ENCODE measurements around the gene CPNE8. TPM values are rescaled to one million over a fixed set of nuclear protein-coding genes. Genes with fewer than 3 reads are reported as not detected.

The CPNE8 gene
- total and polyA plus RNA-seq, 4 donors: 5.8 to 40.2 (median 20.3) TPM

DNA sequence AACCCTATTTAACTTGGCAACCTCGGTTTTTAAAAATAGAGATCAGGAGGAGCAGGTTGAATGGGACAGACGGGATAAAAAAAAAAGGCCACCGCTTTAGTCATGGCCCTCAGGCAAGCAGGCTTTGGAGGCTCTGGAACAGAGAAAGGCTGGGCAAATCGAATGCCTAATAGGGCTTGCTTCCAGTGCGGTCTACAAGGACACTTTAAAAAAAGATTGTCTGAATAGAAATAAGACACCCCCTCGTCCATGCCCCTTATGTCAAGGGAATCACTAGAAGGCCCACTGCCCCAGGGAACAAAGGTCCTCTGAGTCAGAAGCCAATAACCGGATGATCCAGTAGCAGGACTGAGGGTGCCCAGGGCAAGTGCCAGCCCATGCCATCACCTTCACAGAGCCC is 265.8 kb downstream of the CPNE8 start:
- ATAC-seq (ENCODE audit: low FRiP score): no peak
- H3K36me3 ChIP-seq (ENCODE audit: control insufficient read depth in 1 of 2, insufficient read depth in 2 of 2, low read length in 1 of 2): peaks cover 0 to under 1% of the 10 kb centered on the region in 2 donors
- H3K27me3 ChIP-seq (ENCODE audit: control insufficient read depth in 1 of 2, insufficient read depth in 2 of 2, low read length in 1 of 2): no peaks in the 10 kb centered on the region
- 69 to 71% methylated on average over 7 of the region's 7 CpGs for WGBS, 2 donors
- H3K4me3 ChIP-seq (ENCODE audit: low read length in 2 of 2): no peak overlapping the region
- no peak for DNase-seq
- no peak overlapping the region for H3K27ac ChIP-seq (ENCODE audit: low read depth in 1 of 2, low read length in 2 of 2)
- peaks cover 2% of the 10 kb centered on the region for H3K9me3 ChIP-seq (ENCODE audit: control insufficient read depth, low read length)
- intact Hi-C loops (cut with DNase I): no loop called here
- no peaks in the 10 kb centered on the region for H3K4me1 ChIP-seq (ENCODE audit: control insufficient read depth in 1 of 2, insufficient read depth in 2 of 2, low read length in 2 of 2)

DNA sequence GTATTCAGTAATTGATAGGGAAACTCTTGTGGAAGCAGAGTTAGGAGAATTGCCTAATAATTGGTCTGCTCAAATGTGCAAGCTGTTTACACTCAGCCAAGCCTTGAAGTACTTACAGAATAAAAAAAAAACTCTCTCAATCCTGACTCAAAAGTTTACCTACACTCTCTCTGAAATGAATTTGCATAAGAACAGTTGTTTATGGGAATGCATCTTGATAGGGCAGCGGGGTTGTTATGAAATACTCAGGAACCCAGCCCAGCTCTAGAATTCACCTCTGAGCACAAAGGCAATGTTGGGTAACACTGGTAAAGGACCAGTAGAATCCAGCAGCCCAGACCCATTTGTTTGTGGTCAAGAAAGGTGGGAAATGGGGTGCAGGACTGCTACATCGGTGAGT is 267.0 kb downstream of the CPNE8 start:
- Histone ChIP-seq H3K4me1 (ENCODE audit: control insufficient read depth in 1 of 2, insufficient read depth in 2 of 2, low read length in 2 of 2) (no peaks in the 10 kb centered on the region), H3K9me3 (ENCODE audit: control insufficient read depth, low read length) (peaks cover 2% of the 10 kb centered on the region), H3K27ac (ENCODE audit: low read depth in 1 of 2, low read length in 2 of 2) (no peak overlapping the region), H3K36me3 (ENCODE audit: control insufficient read depth in 1 of 2, insufficient read depth in 2 of 2, low read length in 1 of 2) (no peaks in the 10 kb centered on the region), H3K4me3 (ENCODE audit: low read length in 2 of 2) (no peak overlapping the region), H3K27me3 (ENCODE audit: control insufficient read depth in 1 of 2, insufficient read depth in 2 of 2, low read length in 1 of 2) (no peaks in the 10 kb centered on the region)
- DNase-seq (no peak), ATAC-seq (ENCODE audit: low FRiP score) (no peak)
- intact Hi-C loops (cut with DNase I): no loop called here
- WGBS, 2 donors: 91 to 97% methylated on average over 2 of the region's 2 CpGs

DNA sequence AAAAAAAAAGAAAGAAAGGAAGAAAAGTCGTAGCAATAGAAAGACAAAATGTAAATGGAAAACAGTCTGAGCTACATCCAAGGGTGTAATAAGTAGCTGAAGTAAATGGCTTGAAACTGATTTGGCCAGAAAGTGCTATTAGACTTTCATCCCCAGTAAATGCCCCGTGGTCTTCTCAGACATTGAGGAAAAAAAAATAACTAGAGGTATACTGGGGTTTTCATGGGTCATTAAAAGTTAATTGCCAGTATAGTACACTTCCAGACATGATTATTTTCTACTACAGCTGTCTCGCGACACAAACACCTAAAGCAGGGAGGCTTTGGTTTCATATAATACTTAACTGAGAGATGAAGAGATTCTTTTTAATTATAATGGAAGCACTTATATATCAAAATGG is 271.9 kb downstream of the CPNE8 start:
- no peaks in the 10 kb centered on the region for H3K27me3 ChIP-seq (ENCODE audit: control insufficient read depth in 1 of 2, insufficient read depth in 2 of 2, low read length in 1 of 2)
- H3K4me3 ChIP-seq (ENCODE audit: low read length in 2 of 2): no peak overlapping the region
- H3K4me1 ChIP-seq (ENCODE audit: control insufficient read depth in 1 of 2, insufficient read depth in 2 of 2, low read length in 2 of 2): no peaks in the 10 kb centered on the region
- no peak for DNase-seq
- H3K27ac ChIP-seq (ENCODE audit: low read depth in 1 of 2, low read length in 2 of 2): no peak overlapping the region
- 46 to 57% methylated on average over 4 of the region's 4 CpGs for WGBS, 2 donors
- no peak for ATAC-seq (ENCODE audit: low FRiP score)
- intact Hi-C loops (cut with DNase I): no loop called here
- peaks cover 2% of the 10 kb centered on the region for H3K9me3 ChIP-seq (ENCODE audit: control insufficient read depth, low read length)
- H3K36me3 ChIP-seq (ENCODE audit: control insufficient read depth in 1 of 2, insufficient read depth in 2 of 2, low read length in 1 of 2): no peaks in the 10 kb centered on the region

DNA sequence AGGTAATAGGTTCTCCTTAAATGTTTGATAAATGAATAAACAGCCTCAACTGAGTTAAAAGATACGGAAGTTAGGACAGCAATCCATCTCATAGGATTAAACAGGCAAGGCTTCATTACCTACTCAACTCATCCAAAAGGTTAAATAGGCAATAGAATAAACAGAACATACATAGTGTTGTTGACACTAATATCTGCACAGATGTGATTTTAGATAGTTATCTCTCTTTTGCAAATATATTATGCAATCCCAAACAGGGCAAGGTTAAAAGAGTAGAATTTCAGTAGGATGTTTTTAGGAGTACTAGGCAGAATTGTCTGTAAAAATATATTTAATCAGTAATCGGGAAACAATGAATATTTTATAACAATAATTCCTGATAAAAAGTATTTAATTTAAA is 276.3 kb downstream of the CPNE8 start:
- DNase-seq (no peak), ATAC-seq (ENCODE audit: low FRiP score) (no peak)
- Histone ChIP-seq H3K4me3 (ENCODE audit: low read length in 2 of 2) (no peak overlapping the region), H3K27ac (ENCODE audit: low read depth in 1 of 2, low read length in 2 of 2) (no peak overlapping the region), H3K36me3 (ENCODE audit: control insufficient read depth in 1 of 2, insufficient read depth in 2 of 2, low read length in 1 of 2) (no peaks in the 10 kb centered on the region), H3K9me3 (ENCODE audit: control insufficient read depth, low read length) (no peaks in the 10 kb centered on the region), H3K27me3 (ENCODE audit: control insufficient read depth in 1 of 2, insufficient read depth in 2 of 2, low read length in 1 of 2) (no peaks in the 10 kb centered on the region), H3K4me1 (ENCODE audit: control insufficient read depth in 1 of 2, insufficient read depth in 2 of 2, low read length in 2 of 2) (no peaks in the 10 kb centered on the region)
- intact Hi-C loops (cut with DNase I): no loop called here
- 86% methylated on average over 2 of the region's 2 CpGs for WGBS, 2 donors

DNA sequence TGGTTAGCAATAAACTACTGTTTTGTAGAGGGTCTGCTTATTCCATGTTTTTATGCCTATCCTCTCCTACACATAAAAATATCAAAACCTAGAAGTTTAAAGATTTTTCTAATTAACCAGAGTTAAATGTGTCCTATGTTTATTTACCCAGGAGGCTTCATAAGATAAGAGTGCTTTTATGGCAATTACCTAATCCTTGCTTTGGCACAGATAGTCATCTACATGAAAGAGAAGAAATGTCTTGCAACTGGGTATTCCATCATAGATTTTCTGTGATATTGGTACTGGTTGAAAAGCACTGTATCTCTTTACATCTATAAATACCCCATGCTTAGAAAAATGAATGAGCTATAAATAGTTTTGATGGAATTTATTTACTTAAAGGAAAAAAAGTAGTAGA is 277.1 kb downstream of the CPNE8 start:
- Histone ChIP-seq H3K4me3 (ENCODE audit: low read length in 2 of 2) (no peak overlapping the region), H3K36me3 (ENCODE audit: control insufficient read depth in 1 of 2, insufficient read depth in 2 of 2, low read length in 1 of 2) (no peaks in the 10 kb centered on the region), H3K27me3 (ENCODE audit: control insufficient read depth in 1 of 2, insufficient read depth in 2 of 2, low read length in 1 of 2) (no peaks in the 10 kb centered on the region), H3K27ac (ENCODE audit: low read depth in 1 of 2, low read length in 2 of 2) (no peak overlapping the region), H3K9me3 (ENCODE audit: control insufficient read depth, low read length) (no peaks in the 10 kb centered on the region), H3K4me1 (ENCODE audit: control insufficient read depth in 1 of 2, insufficient read depth in 2 of 2, low read length in 2 of 2) (no peaks in the 10 kb centered on the region)
- no peak for DNase-seq
- ATAC-seq (ENCODE audit: low FRiP score): no peak
- intact Hi-C loops (cut with DNase I): no loop called here

DNA sequence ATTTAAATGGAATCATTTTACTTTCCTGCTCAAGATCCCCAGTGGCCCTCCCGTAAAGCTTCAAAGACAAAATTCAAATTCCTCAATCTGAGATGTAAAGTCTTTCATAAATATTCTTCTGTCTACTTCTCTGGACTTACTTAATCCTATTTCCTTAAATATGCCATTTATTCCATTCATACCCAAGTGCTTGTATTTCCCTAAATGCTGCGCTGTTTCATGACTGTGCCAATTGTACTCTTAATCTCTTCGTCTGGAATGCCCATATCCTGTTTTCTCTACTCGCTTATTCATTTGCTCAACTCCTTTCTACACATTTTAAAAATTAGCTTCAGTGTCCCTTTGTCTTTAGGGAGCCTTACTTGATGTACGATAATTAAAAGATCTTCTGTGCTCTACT is 280.1 kb downstream of the CPNE8 start:
- DNase-seq: no peak
- no peaks in the 10 kb centered on the region for H3K36me3 ChIP-seq (ENCODE audit: control insufficient read depth in 1 of 2, insufficient read depth in 2 of 2, low read length in 1 of 2)
- no peaks in the 10 kb centered on the region for H3K27me3 ChIP-seq (ENCODE audit: control insufficient read depth in 1 of 2, insufficient read depth in 2 of 2, low read length in 1 of 2)
- H3K4me3 ChIP-seq (ENCODE audit: low read length in 2 of 2): no peak overlapping the region
- no peak overlapping the region for H3K27ac ChIP-seq (ENCODE audit: low read depth in 1 of 2, low read length in 2 of 2)
- no peaks in the 10 kb centered on the region for H3K9me3 ChIP-seq (ENCODE audit: control insufficient read depth, low read length)
- intact Hi-C loops (cut with DNase I): no loop called here
- no peaks in the 10 kb centered on the region for H3K4me1 ChIP-seq (ENCODE audit: control insufficient read depth in 1 of 2, insufficient read depth in 2 of 2, low read length in 2 of 2)
- ATAC-seq (ENCODE audit: low FRiP score): no peak
- WGBS, 2 donors: 69 to 80% methylated on average over 5 of the region's 5 CpGs

DNA sequence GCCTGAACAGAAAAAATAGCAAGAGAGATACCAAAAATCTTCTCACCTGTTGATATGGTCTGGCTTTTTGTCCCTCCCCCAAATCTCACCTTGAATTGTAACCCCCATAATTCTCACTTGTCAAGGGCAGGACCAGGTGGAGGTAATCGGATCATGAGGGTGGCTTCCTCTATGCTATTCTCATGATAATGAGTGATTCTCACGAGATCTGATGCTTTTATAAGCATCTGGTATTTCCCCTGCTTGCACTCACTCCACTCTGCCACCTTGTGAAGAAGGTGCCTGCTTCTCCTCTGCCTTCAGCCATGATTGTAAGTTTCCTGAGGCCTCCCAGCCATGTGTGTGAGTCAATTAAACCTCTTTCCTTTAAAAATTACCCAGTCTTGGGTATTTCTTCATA is 291.2 kb downstream of the CPNE8 start:
- no peak for ATAC-seq (ENCODE audit: low FRiP score)
- no peaks in the 10 kb centered on the region for H3K4me1 ChIP-seq (ENCODE audit: control insufficient read depth in 1 of 2, insufficient read depth in 2 of 2, low read length in 2 of 2)
- no peak for DNase-seq
- H3K27ac ChIP-seq (ENCODE audit: low read depth in 1 of 2, low read length in 2 of 2): no peak overlapping the region
- H3K9me3 ChIP-seq (ENCODE audit: control insufficient read depth, low read length): no peaks in the 10 kb centered on the region
- no peaks in the 10 kb centered on the region for H3K36me3 ChIP-seq (ENCODE audit: control insufficient read depth in 1 of 2, insufficient read depth in 2 of 2, low read length in 1 of 2)
- intact Hi-C loops (cut with DNase I): no loop called here
- H3K4me3 ChIP-seq (ENCODE audit: low read length in 2 of 2): no peak overlapping the region
- WGBS, 2 donors: 53 to 59% methylated on average over 2 of the region's 2 CpGs
- H3K27me3 ChIP-seq (ENCODE audit: control insufficient read depth in 1 of 2, insufficient read depth in 2 of 2, low read length in 1 of 2): no peaks in the 10 kb centered on the region

DNA sequence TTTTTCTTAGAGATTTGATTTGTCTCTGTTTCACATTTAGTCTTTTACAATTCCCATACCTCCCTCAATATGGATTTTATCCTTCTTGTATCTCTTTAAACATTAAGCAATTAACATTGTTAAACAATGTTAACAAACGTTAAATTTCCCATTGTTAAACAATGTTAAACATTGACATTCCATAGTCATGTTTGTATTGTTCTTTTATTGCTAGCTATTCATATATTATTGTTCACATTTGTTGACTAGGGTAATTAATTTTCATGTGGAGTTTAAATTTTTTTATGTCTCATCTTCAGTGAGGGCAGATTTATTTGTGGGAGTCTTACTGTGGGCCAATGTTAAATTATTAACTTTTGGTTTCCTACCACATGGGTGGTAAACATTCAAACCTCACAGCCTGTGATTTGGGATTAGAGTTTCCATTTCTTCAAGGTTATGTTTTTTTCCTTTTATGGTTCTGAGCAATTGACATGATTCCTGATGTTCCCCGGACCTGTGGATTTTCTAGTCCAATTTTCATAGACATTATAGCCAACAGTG is 294.5 kb downstream of the CPNE8 start:
- DNase-seq (no peak), ATAC-seq (ENCODE audit: low FRiP score) (no peak)
- H3K4me1 ChIP-seq (ENCODE audit: control insufficient read depth in 1 of 2, insufficient read depth in 2 of 2, low read length in 2 of 2): no peaks in the 10 kb centered on the region
- intact Hi-C loops (cut with DNase I): no loop called here
- no peaks in the 10 kb centered on the region for H3K9me3 ChIP-seq (ENCODE audit: control insufficient read depth, low read length)
- no peaks in the 10 kb centered on the region for H3K27me3 ChIP-seq (ENCODE audit: control insufficient read depth in 1 of 2, insufficient read depth in 2 of 2, low read length in 1 of 2)
- H3K4me3 ChIP-seq (ENCODE audit: low read length in 2 of 2): no peak overlapping the region
- H3K36me3 ChIP-seq (ENCODE audit: control insufficient read depth in 1 of 2, insufficient read depth in 2 of 2, low read length in 1 of 2): no peaks in the 10 kb centered on the region
- WGBS, 2 donors: 60 to 68% methylated on average over 2 of the region's 2 CpGs
- no peak overlapping the region for H3K27ac ChIP-seq (ENCODE audit: low read depth in 1 of 2, low read length in 2 of 2)

DNA sequence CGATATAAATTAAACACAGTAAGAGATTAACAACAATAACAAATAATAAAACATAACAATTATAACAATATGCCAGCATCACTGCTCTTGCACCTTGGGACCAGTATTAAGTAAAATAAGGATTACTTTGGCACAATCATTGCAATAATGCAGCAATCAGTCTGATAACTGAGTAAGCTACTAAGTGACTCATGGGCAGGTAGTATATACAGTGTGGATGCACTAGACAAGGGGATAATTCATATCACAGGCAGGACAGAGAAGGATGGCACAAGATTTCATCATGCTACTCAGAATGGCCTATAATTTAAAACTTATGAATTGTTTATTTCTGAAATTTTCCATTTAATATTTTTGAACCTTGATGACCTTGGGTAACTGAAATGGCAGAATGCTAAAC is 298.1 kb downstream of the CPNE8 start:
- H3K36me3 ChIP-seq (ENCODE audit: control insufficient read depth in 1 of 2, insufficient read depth in 2 of 2, low read length in 1 of 2): no peaks in the 10 kb centered on the region
- H3K27me3 ChIP-seq (ENCODE audit: control insufficient read depth in 1 of 2, insufficient read depth in 2 of 2, low read length in 1 of 2): no peaks in the 10 kb centered on the region
- DNase-seq: no peak
- no peak for ATAC-seq (ENCODE audit: low FRiP score)
- no peak overlapping the region for H3K4me3 ChIP-seq (ENCODE audit: low read length in 2 of 2)
- no peaks in the 10 kb centered on the region for H3K9me3 ChIP-seq (ENCODE audit: control insufficient read depth, low read length)
- H3K4me1 ChIP-seq (ENCODE audit: control insufficient read depth in 1 of 2, insufficient read depth in 2 of 2, low read length in 2 of 2): no peaks in the 10 kb centered on the region
- 72 to 86% methylated on average over 1 of the region's 1 CpG for WGBS, 2 donors
- intact Hi-C loops (cut with DNase I): no loop called here
- H3K27ac ChIP-seq (ENCODE audit: low read depth in 1 of 2, low read length in 2 of 2): no peak overlapping the region
